H1 (cell line): Measurements from ENCODE around the gene NLRP11. TPM values are rescaled to one million over a fixed set of nuclear protein-coding genes. Genes with fewer than 3 reads are reported as not detected.

Source experiments
- KDM5A ChIP-seq: fragments of 200-600 bp; IDR thresholded peaks from 2 replicates; pipeline ENCODE4 v1.7.1; 2012; ENCODE audit warnings: mild to moderate bottlenecking, low read length, inconsistent platforms, mixed read lengths
- POU5F1 ChIP-seq: IDR thresholded peaks from 2 replicates; pipeline ENCODE4 v1.6.1; 2011; ENCODE audit warnings: low read depth, mild to moderate bottlenecking, low read length, moderate library complexity
- RXRA ChIP-seq: IDR thresholded peaks from 2 replicates; pipeline ENCODE4 v1.6.1; 2011; ENCODE audit warnings: low read depth, mild to moderate bottlenecking, low read length, moderate library complexity; ENCODE audit not compliant: insufficient read depth
- ZNF274 ChIP-seq: IDR thresholded peaks from 2 replicates; pipeline ENCODE4 v1.7.0; 2012; ENCODE audit warnings: low read length, borderline replicate concordance; ENCODE audit errors: extremely low read depth
- polyA plus RNA-seq, 7 experiments: library from polyadenylated mRNA; depleted of rRNA in 3 of 7; stranded (reverse) in 5 of 7; unstranded in 2 of 7; fragments of >200 nt in 5 of 7; fragments of 200-250 nt in 2 of 7; gene quantifications; 1 replicate in 5 of 7; 2 replicates in 1 of 7; 4 replicates in 1 of 7; pipeline versions ENCODE4 v1.2.1 to v1.2.3, GENCODE V29; 2011 to 2013; ENCODE audit warnings: missing spikeins in 2 of 7, mixed read lengths in 2 of 7
- total RNA-seq: library from RNA; stranded (reverse); fragmentation: NEBNext Ultra II Directional; extraction: Animal tissue kit (Norgen Biotek cat#: 25700); gene quantifications from 2 replicates; pipeline ENCODE4 v1.2.1, GENCODE V29; 2021

The NLRP11 gene
- total and polyA plus RNA-seq, 2 of the 8 experiments (the other 6 are each of a cell fraction or from before 2014, with no cell fraction given) = not detected

GRCh38 chr19:55867101-55867500, 35.3 kb upstream of the NLRP11 start (continued):
- TF ChIP-seq POU5F1 (no peak), RXRA (no peak), KDM5A (no peak), ZNF274 (no peak)
- TF ChIP-seq, all 59 proteins: peak for 0
